Lower leg skin (tissue), 4 donors: ENCODE measurements around the gene KNCN. TPM values are rescaled to one million over a fixed set of nuclear protein-coding genes. Genes with fewer than 3 reads are reported as not detected.

Source experiments
- DNase-seq, 2 donors: peaks; one replicate each; pipeline ENCODE4 v3.0.0-alpha.2; 2019; ENCODE audit warnings: low spot score in 2 of 2
- H3K4me3 ChIP-seq: fragments of 200-600 bp; sonication (generic); 2 replicates; pipeline ENCODE4 v1.5.1; 2017; ENCODE audit warnings: mild to moderate bottlenecking, low read depth; ENCODE audit not compliant: poor library complexity, severe bottlenecking
- CTCF ChIP-seq, 3 donors: fragments of 450-650 bp; IDR thresholded peaks; one replicate each; pipeline ENCODE4 v1.5.1; 2016; ENCODE audit warnings: antibody characterized with exemption in 3 of 3, mild to moderate bottlenecking in 3 of 3, moderate library complexity in 2 of 3
- POLR2A ChIP-seq, 2 donors: fragments of 450-650 bp; IDR thresholded peaks; one replicate each; pipeline ENCODE4 v1.6.1; 2016 to 2017; ENCODE audit warnings: antibody characterized with exemption in 2 of 2, mild to moderate bottlenecking in 1 of 2, moderate library complexity in 1 of 2
- WGBS, 2 donors: methylation state at CpG; one replicate each; pipeline ENCODE4 v1.1.5; 2018; 5-methylcytosine and 5-hydroxymethylcytosine counted together
- intact Hi-C: fragments of 100-400 bp; cut with DNase I; formaldehyde crosslinking; loops from one replicate; pipeline ENCODE4 v1.15.0; 2023; ENCODE audit warnings: low total_unique reads
- total RNA-seq, 4 donors: library from RNA; depleted of rRNA; stranded (reverse); fragments of >200 nt; gene quantifications; one replicate each; pipeline ENCODE4 v1.1.0, GENCODE V29; 2016

The KNCN gene
- total RNA-seq, 4 donors from 2014 or later, result not detected

- no peak for TF ChIP-seq POLR2A (IDR thresholded peaks at IDR 0.05)
- TF ChIP-seq CTCF (IDR thresholded peaks at IDR 0.05), result no peak
These were observed 23.9 kb upstream of the KNCN start for GRCh38 chr1:46575300-46575699.

GRCh38 chr1:46571691-46572225 is 20.3 kb upstream of the KNCN start:
- TF ChIP-seq CTCF (IDR thresholded peaks at IDR 0.05), result no peak
- intact Hi-C loops, result no loop called here
- WGBS, 2 donors, result 94 to 95% methylated on average over 6 of the region's 6 CpGs
- no peak overlapping the region for H3K4me3 ChIP-seq
- no peak for DNase-seq

More at GRCh38 chr1:46575300-46575699, 23.9 kb upstream of the KNCN start:
- no peak for DNase-seq
- intact Hi-C loops, result no loop called here
- 85 to 89% methylated on average over 12 of the region's 12 CpGs for WGBS, 2 donors
- no peak overlapping the region for H3K4me3 ChIP-seq

GRCh38 chr1:46569884-46570725 is 18.7 kb upstream of the KNCN start:
- no peak for TF ChIP-seq POLR2A (IDR thresholded peaks at IDR 0.05)
- no peak for TF ChIP-seq CTCF (IDR thresholded peaks at IDR 0.05)
- no peak overlapping the region for H3K4me3 ChIP-seq
- intact Hi-C loops, result no loop called here
- WGBS, 2 donors, result 80% methylated on average over 14 of the region's 14 CpGs
- DNase-seq, result no peak

GRCh38 chr1:46569116-46569515 is 17.7 kb upstream of the KNCN start:
- no peak overlapping the region for H3K4me3 ChIP-seq
- DNase-seq, result no peak
- no peak for TF ChIP-seq POLR2A (IDR thresholded peaks at IDR 0.05)
- TF ChIP-seq CTCF (IDR thresholded peaks at IDR 0.05), result no peak
- intact Hi-C loops, result no loop called here
- WGBS, 2 donors, result 90 to 91% methylated on average over 4 of the region's 4 CpGs

- intact Hi-C loops, result no loop called here
- WGBS, 2 donors, result 76 to 80% methylated on average over 6 of the region's 6 CpGs
- H3K4me3 ChIP-seq, result no peak overlapping the region
- DNase-seq, result no peak
- TF ChIP-seq POLR2A (IDR thresholded peaks at IDR 0.05) (no peak), CTCF (IDR thresholded peaks at IDR 0.05) (no peak)
These were observed 17.0 kb upstream of the KNCN start for GRCh38 chr1:46568461-46568891.
